NCI-H128 (cell line): Measurements from ENCODE around the gene TFAP2C.

Experiments
- DNase-seq: peaks from one replicate; lab custom pipeline; 2025; ENCODE audit not compliant: unreplicated experiment; lab: John Stamatoyannopoulos, UW

TFAP2C gene

GRCh38 chr20:56628873-56629463 is at the start of gene TFAP2C:
TFAP2C (plus strand) TSS chr20:56629306; CDS start chr20:56629545, 239 bp downstream.
- DNase-seq: no peak

- no peak for DNase-seq
Observed at GRCh38 chr20:56580226-56580625, 48.9 kb upstream of the TFAP2C start.

GRCh38 chr20:56581701-56582100 is 47.4 kb upstream of the TFAP2C start:
- no peak for DNase-seq

GRCh38 chr20:56582542-56582941 is 46.6 kb upstream of the TFAP2C start:
- DNase-seq: no peak

- no peak for DNase-seq
Observed at GRCh38 chr20:56584916-56585315, 44.2 kb upstream of the TFAP2C start.

- no peak for DNase-seq
Observed at GRCh38 chr20:56587307-56588041, 41.6 kb upstream of the TFAP2C start.

- DNase-seq: no peak
Observed at GRCh38 chr20:56588996-56589395, 40.1 kb upstream of the TFAP2C start.

GRCh38 chr20:56589633-56590032 is 39.5 kb upstream of the TFAP2C start:
- no peak for DNase-seq

GRCh38 chr20:56590888-56591287 is 38.2 kb upstream of the TFAP2C start:
- no peak for DNase-seq

GRCh38 chr20:56592211-56592610 is 36.9 kb upstream of the TFAP2C start:
- DNase-seq: no peak

GRCh38 chr20:56592817-56593216 is 36.3 kb upstream of the TFAP2C start:
- DNase-seq: no peak

- no peak for DNase-seq
Observed at GRCh38 chr20:56595746-56596475, 33.2 kb upstream of the TFAP2C start.

GRCh38 chr20:56601166-56601565 is 27.9 kb upstream of the TFAP2C start:
- DNase-seq: no peak

- DNase-seq: no peak
Observed at GRCh38 chr20:56604673-56605072, 24.4 kb upstream of the TFAP2C start.

GRCh38 chr20:56605261-56605996 is 23.7 kb upstream of the TFAP2C start:
- no peak for DNase-seq

- no peak for DNase-seq
Observed at GRCh38 chr20:56606174-56606945, 22.7 kb upstream of the TFAP2C start.

- DNase-seq: no peak
Observed at GRCh38 chr20:56607061-56607704, 21.9 kb upstream of the TFAP2C start.

- no peak for DNase-seq
Observed at GRCh38 chr20:56608376-56608775, 20.7 kb upstream of the TFAP2C start.

GRCh38 chr20:56609321-56609720 is 19.8 kb upstream of the TFAP2C start:
- DNase-seq: no peak

GRCh38 chr20:56610098-56610497 is 19.0 kb upstream of the TFAP2C start:
- no peak for DNase-seq
